GM13976 (cell line): ENCODE results near the gene VCP.

ENCODE experiments used
- DNase-seq: peaks from one replicate; pipeline ENCODE4 v3.0.0; 2012; ENCODE audit warnings: low spot score
- in situ Hi-C: fragments of 300-500 bp; cut with MboI; formaldehyde crosslinking; loops from one replicate; pipeline ENCODE4 v1.12.0; 2022; ENCODE audit warnings: low sequenced_read_pairs, mixed read lengths, inconsistent platforms; ENCODE audit not compliant: unreplicated experiment
- TF ChIP-seq, protein P1 (sequence below): IDR thresholded peaks from 2 replicates; pipeline ENCODE4 v1.5.1; 2012; ENCODE audit warnings: borderline replicate concordance, mild to moderate bottlenecking; ENCODE audit not compliant: insufficient read depth; ENCODE audit errors: extremely low read depth, missing control alignments, control extremely low read depth

The VCP gene

DNA sequence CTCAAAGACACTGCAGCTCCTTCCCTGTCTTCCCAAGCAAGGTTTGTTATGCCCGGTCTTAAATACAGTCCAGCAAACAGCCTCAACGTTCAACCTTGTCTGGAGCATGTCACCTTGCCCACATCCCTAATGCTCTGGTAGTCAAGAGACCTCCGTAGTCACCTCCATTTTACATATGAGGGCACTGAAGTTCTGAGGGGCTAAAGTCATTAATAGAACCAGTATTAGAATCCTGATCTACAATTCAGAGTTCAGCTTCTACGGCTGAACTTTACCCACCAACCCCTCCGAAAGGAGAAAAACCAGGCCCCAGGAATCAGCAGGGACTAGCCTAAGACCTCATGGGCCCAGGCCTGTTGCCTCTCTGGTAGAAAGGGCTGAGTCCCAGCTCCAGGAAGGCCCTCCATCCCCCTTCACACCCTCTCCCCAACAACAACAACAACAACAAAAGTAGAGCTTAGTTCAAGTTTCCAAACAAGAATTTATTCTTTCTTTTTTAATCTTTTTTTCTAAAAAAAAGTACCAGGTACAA lies 31.3 kb upstream of the VCP start:
- TF ChIP-seq, protein P1, sequence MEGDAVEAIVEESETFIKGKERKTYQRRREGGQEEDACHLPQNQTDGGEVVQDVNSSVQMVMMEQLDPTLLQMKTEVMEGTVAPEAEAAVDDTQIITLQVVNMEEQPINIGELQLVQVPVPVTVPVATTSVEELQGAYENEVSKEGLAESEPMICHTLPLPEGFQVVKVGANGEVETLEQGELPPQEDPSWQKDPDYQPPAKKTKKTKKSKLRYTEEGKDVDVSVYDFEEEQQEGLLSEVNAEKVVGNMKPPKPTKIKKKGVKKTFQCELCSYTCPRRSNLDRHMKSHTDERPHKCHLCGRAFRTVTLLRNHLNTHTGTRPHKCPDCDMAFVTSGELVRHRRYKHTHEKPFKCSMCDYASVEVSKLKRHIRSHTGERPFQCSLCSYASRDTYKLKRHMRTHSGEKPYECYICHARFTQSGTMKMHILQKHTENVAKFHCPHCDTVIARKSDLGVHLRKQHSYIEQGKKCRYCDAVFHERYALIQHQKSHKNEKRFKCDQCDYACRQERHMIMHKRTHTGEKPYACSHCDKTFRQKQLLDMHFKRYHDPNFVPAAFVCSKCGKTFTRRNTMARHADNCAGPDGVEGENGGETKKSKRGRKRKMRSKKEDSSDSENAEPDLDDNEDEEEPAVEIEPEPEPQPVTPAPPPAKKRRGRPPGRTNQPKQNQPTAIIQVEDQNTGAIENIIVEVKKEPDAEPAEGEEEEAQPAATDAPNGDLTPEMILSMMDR, result no peak
- no peak for DNase-seq
- in situ Hi-C loops, result no loop called here

DNA sequence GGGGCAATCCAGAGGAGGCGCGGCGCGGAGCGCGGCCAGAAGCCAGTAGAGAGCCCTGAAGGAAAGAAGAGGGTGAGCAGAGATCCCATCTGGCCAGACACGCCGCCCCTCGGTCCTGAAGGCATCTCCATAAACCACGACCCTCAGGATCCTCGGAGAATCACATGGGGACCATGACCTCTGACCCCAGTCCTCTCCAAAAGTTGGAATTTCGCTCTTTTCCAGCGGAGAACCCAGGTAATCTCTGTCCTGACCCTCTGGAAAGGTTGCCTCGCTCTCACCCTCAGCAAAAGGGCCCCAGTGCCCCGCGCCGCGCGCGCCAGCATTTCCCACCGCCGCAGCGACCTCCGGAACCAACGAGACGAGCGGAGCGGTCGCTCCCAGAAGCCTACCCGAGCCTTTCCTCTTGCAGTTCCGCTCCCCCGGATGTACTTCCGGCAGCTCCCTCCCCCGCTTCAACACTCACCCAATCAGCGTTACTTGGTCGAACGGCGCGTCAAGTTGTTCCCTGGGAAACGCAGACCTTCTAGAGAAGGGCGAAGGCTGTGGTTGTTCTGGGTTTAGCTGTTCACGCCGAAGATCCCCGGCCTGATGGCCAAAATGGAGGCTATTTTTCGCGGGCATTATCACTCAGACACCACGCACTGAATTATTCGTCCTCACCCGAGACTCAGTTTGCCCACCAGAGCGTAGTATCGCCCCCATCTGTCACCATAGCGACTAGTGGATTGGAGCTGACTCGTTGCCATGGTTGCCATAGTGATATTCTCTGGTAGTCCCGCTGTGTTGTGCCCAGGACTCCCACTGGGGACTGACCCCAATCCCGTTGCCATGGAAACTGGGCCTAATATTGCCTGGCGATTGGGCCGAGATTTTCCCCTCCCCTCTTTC lies 30.6 kb upstream of the VCP start, which contains the start of gene STOML2:
Gene STOML2, minus strand, starts transcription at position 363 of the 891 bp plus-strand sequence. Its CDS starts 37 bp downstream, at position 326.
- TF ChIP-seq, protein P1, result no peak
- peak; percentile 97 for DNase-seq
- in situ Hi-C loops, result no loop called here

DNA sequence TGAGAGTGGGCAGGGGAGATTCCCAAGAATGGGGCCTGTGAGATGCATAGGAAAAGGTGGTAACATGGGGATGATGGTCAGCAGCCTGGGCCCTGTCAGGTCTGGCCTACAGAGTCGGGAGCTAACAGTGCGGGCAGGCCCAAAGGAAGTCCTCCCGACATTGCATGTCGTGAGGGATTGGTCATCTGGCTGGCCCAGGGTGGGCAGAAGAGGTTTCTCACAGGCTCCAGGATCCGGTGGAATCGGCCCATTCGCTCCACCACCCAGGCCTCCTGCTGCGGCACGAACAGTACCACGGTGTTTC lies 30.0 kb upstream of the VCP start:
- in situ Hi-C loops, result no loop called here
- DNase-seq, result no peak

DNA sequence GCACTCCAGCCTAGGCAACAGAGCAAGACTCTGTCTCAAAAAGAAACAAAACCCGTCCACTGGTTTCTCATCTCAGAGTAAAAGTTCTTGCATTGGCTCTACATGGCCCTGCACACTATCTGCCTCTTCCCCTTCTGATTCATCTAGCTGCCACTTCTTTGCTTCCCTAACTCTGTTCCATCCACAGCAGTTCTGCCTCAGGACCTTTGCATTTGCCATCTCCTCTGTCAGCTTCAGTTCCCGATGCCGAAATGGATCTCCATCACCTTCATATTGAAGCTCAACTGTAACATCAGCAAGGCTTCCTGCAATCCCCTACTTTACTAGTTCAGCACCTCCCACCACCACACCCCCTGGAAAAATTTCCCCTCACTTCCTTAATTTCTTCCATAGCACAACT lies 25.1 kb upstream of the VCP start:
- DNase-seq, result no peak
- TF ChIP-seq, protein P1, result no peak
- in situ Hi-C loops, result no loop called here

More for the DNA sequence above, 30.0 kb upstream of the VCP start:
- TF ChIP-seq, protein P1, result no peak

DNA sequence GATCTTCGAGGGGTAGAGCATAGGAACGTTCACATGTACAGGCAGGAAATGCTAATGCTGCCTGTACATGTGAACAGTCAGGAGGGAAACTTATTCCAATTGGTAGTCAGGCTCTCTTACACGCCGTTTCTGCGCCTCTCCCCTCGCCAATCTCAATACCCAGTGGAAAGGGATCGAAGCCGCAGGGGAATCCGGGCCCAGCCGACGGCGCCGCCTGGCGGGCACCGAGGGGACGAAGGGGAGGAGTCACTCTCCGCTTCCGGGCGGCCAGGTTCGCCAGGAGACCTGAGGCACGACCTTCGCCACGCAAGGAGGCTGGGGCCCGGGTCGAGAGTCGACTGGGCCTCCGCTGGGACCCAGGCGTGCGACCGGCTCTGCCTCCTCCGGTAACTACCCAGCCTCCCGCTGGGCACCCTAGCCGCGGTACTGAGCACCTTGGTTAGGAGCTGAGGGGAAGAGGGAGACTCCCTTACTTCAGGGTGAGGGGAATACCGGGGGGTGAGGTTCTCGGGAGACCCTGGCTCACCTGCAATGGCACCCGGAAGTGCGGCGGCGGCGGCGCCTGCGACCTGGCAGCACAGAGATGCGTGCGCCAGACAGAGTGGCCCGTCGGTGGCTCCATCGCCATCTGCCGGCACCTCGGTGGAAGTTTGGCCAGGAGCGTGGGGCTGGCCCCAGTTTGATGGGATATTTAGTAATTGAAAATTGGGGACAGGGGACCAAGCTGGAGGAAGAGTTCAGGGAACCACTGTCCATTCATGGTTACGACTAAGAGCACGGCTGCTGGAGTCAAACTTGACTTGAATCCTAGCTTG lies 23.8 kb upstream of the VCP start, which contains the start of gene PIGO:
Gene PIGO, minus strand, starts transcription at position 557 of the 815 bp plus-strand sequence. CDS start 1,026 bp downstream, outside the sequence.
- in situ Hi-C loops, result no loop called here
- DNase-seq, result peak; percentile 91
- TF ChIP-seq, protein P1, result peak; percentile 96

DNA sequence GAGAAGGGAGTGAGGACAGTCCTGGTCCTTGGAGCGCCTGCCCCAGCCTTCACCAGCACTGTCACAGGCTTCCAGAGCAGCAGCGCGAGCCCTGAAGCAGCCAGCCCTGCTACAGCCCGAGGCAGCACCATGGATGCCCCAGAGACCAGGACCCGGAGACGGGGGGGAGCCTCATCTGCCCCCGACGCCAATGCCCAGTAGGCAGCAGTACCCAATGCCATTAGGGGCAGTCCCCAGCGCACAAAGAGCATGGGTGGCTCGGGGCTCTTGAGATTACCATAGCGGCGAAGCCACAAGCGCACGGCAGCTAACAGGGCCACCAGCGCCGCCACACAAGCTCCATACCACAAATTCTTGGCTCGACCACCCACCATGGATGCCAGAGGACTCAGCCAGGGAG lies 19.1 kb upstream of the VCP start:
- TF ChIP-seq, protein P1, result no peak
- no peak for DNase-seq
- in situ Hi-C loops, result no loop called here
